ENCODE measurements around the gene PPP1R37.

Gene PPP1R37

GRCh38 chr19:45100846-45101252 lies 7.9 kb downstream of the PPP1R37 start:
- Histone ChIP-seq H4K20me1 (ENCODE audit: insufficient read depth, low read length) (no peaks in the 10 kb centered on the region), H3F3A (ENCODE audit: insufficient read depth, low read length) (no peaks in the 10 kb centered on the region), H3K27ac (ENCODE audit: low read depth, low read length, poor library complexity, severe bottlenecking) (peak overlapping the region; percentile 25), H2AFZ (ENCODE audit: low read length) (no peak overlapping the region), H3K9ac (ENCODE audit: low read length) (no peak overlapping the region), H3K79me2 (ENCODE audit: insufficient read depth, low read length) (peaks cover 13% of the 10 kb centered on the region), H3K4me1 (ENCODE audit: insufficient read depth, low read length, severe bottlenecking) (peaks cover 58% of the 10 kb centered on the region), H3K27me3 (ENCODE audit: insufficient read depth, low read length) (no peaks in the 10 kb centered on the region), H3K9me2 (ENCODE audit: low read depth, low read length) (no peaks in the 10 kb centered on the region), H3K36me3 (ENCODE audit: insufficient read depth, low read length) (peaks cover 11% of the 10 kb centered on the region), H3K4me3 (ENCODE audit: low read depth, low read length, poor library complexity, severe bottlenecking) (no peak overlapping the region), H3K4me2 (ENCODE audit: low read length) (no peak overlapping the region), H3K9me3 (ENCODE audit: low read length) (no peaks in the 10 kb centered on the region)
- TF ChIP-seq CTCF (IDR thresholded peaks at IDR 0.05; ENCODE audit: low read length) (no peak), EZH2 (IDR thresholded peaks at IDR 0.05; ENCODE audit: borderline replicate concordance, low read length) (no peak)

GRCh38 chr19:45101806-45102205 lies 8.8 kb downstream of the PPP1R37 start:
- no peak for TF ChIP-seq CTCF (IDR thresholded peaks at IDR 0.05; ENCODE audit: low read length)
- TF ChIP-seq EZH2 (IDR thresholded peaks at IDR 0.05; ENCODE audit: borderline replicate concordance, low read length), result no peak
- Histone ChIP-seq H3F3A (ENCODE audit: insufficient read depth, low read length) (no peaks in the 10 kb centered on the region), H3K4me2 (ENCODE audit: low read length) (no peak overlapping the region), H4K20me1 (ENCODE audit: insufficient read depth, low read length) (no peaks in the 10 kb centered on the region), H3K4me3 (ENCODE audit: low read depth, low read length, poor library complexity, severe bottlenecking) (no peak overlapping the region), H3K4me1 (ENCODE audit: insufficient read depth, low read length, severe bottlenecking) (peaks cover 56% of the 10 kb centered on the region), H2AFZ (ENCODE audit: low read length) (no peak overlapping the region), H3K36me3 (ENCODE audit: insufficient read depth, low read length) (peaks cover 11% of the 10 kb centered on the region), H3K79me2 (ENCODE audit: insufficient read depth, low read length) (peaks cover 3% of the 10 kb centered on the region; the same call in 1 of the 2 replicates), H3K27me3 (ENCODE audit: insufficient read depth, low read length) (no peaks in the 10 kb centered on the region), H3K9me2 (ENCODE audit: low read depth, low read length) (no peaks in the 10 kb centered on the region), H3K9ac (ENCODE audit: low read length) (no peak overlapping the region), H3K27ac (ENCODE audit: low read depth, low read length, poor library complexity, severe bottlenecking) (no peak overlapping the region), H3K9me3 (ENCODE audit: low read length) (no peaks in the 10 kb centered on the region)

GRCh38 chr19:45102481-45102880 lies 9.5 kb downstream of the PPP1R37 start:
- TF ChIP-seq CTCF (IDR thresholded peaks at IDR 0.05; ENCODE audit: low read length) (no peak), EZH2 (IDR thresholded peaks at IDR 0.05; ENCODE audit: borderline replicate concordance, low read length) (no peak)
- Histone ChIP-seq H3K79me2 (ENCODE audit: insufficient read depth, low read length) (0 out of 2 replicates have a peak, but pooled peaks cover 4% of the 10 kb centered on the region), H3K9me3 (ENCODE audit: low read length) (no peaks in the 10 kb centered on the region), H2AFZ (ENCODE audit: low read length) (no peak overlapping the region), H3K4me3 (ENCODE audit: low read depth, low read length, poor library complexity, severe bottlenecking) (no peak overlapping the region), H3K36me3 (ENCODE audit: insufficient read depth, low read length) (peaks cover 11% of the 10 kb centered on the region), H3K4me2 (ENCODE audit: low read length) (peak overlapping the region; percentile 64; the same call in 1 of the 2 replicates), H3K4me1 (ENCODE audit: insufficient read depth, low read length, severe bottlenecking) (peaks cover 59% of the 10 kb centered on the region), H3K9ac (ENCODE audit: low read length) (no peak overlapping the region), H3K9me2 (ENCODE audit: low read depth, low read length) (no peaks in the 10 kb centered on the region), H3K27ac (ENCODE audit: low read depth, low read length, poor library complexity, severe bottlenecking) (peak overlapping the region; percentile 28), H3F3A (ENCODE audit: insufficient read depth, low read length) (no peaks in the 10 kb centered on the region), H3K27me3 (ENCODE audit: insufficient read depth, low read length) (no peaks in the 10 kb centered on the region), H4K20me1 (ENCODE audit: insufficient read depth, low read length) (no peaks in the 10 kb centered on the region)

All from OCI-LY1 (cell line).